A673 (cell line): ENCODE results near the gene PDLIM4. TPM values are rescaled to one million over a fixed set of nuclear protein-coding genes. Genes with fewer than 3 reads are reported as not detected.

ENCODE experiments used
- BruUV-seq: library from RNA; stranded (reverse); fragments of 400-500 nt; replicated peaks from 2 replicates; lab custom pipeline; 2021; lab: Mats Ljungman, UMichigan
- CTCF ChIA-PET: fragments of 300-600 bp; sonication (Branson Sonifier 250); formaldehyde crosslinking; loops from one replicate; lab custom pipeline; 2022; ENCODE audit warnings: antibody characterized with exemption; lab: Charles Lee
- POLR2A ChIA-PET: fragments of 300-600 bp; sonication (Branson Sonifier 250); formaldehyde crosslinking; loops from one replicate; lab custom pipeline; 2022; ENCODE audit warnings: antibody characterized with exemption; ENCODE audit not compliant: low non-redundant PET; lab: Charles Lee
- DNase-seq: peaks from one replicate; pipeline ENCODE4 v3.0.0-alpha.2; 2015; ENCODE audit warnings: low spot score
- H3K27ac ChIP-seq: fragments of 200-600 bp; sonication (generic); 2 replicates; pipeline ENCODE4 v1.5.1; 2016; ENCODE audit warnings: mixed run types, low read depth, mild to moderate bottlenecking, mixed read lengths, antibody characterized with exemption, low read length; ENCODE audit not compliant: poor library complexity, severe bottlenecking
- H3K27me3 ChIP-seq: fragments of 200-600 bp; sonication (generic); replicated peaks from 2 replicates; pipeline ENCODE4 v1.6.1; 2017; ENCODE audit warnings: mixed run types, low read depth, mild to moderate bottlenecking, mixed read lengths, antibody characterized with exemption, low read length; ENCODE audit not compliant: insufficient read depth, poor library complexity
- H3K36me3 ChIP-seq: fragments of 200-600 bp; sonication (generic); 2 replicates; pipeline ENCODE4 v1.6.1; 2016; ENCODE audit warnings: mixed run types, mild to moderate bottlenecking, mixed read lengths, antibody characterized with exemption, low read length; ENCODE audit not compliant: insufficient read depth, poor library complexity, severe bottlenecking
- H3K4me1 ChIP-seq: fragments of 200-600 bp; sonication (generic); 2 replicates; pipeline ENCODE4 v1.6.1; 2017; ENCODE audit warnings: mixed run types, mild to moderate bottlenecking, mixed read lengths, antibody characterized with exemption, low read length; ENCODE audit not compliant: insufficient read depth, poor library complexity, severe bottlenecking
- H3K4me3 ChIP-seq: fragments of 200-600 bp; sonication (generic); 2 replicates; pipeline ENCODE4 v1.5.1; 2016; ENCODE audit warnings: low read depth, mixed run types, mild to moderate bottlenecking, mixed read lengths, low read length; ENCODE audit not compliant: poor library complexity, severe bottlenecking
- H3K9me3 ChIP-seq: fragments of 200-600 bp; sonication (generic); 2 replicates; pipeline ENCODE4 v1.6.1; 2016; ENCODE audit warnings: mixed run types, low read depth, mild to moderate bottlenecking, mixed read lengths, antibody characterized with exemption, low read length; ENCODE audit not compliant: poor library complexity, severe bottlenecking
- CTCF ChIP-seq: fragments of 300-800, 200-600 bp; sonication (generic); conservative IDR thresholded peaks from 2 replicates; pipeline ENCODE4 v1.5.1; 2017; ENCODE audit warnings: low read depth, mild to moderate bottlenecking, antibody characterized with exemption, low read length, moderate library complexity, mixed read lengths
- EZH2 ChIP-seq: fragments of 200-600 bp; sonication (generic); IDR thresholded peaks from 2 replicates; pipeline ENCODE4 v1.6.1; 2017; ENCODE audit warnings: borderline replicate concordance, low read depth, mild to moderate bottlenecking, mixed read lengths, antibody characterized with exemption, low read length; ENCODE audit not compliant: poor library complexity, severe bottlenecking
- intact Hi-C: fragments of 100-400 bp; cut with micrococcal nuclease; formaldehyde crosslinking; loops from one replicate; pipeline ENCODE4 v1.10.0; 2022; ENCODE audit not compliant: unreplicated experiment
- total RNA-seq: library from RNA; stranded (reverse); gene quantifications from 2 replicates; pipeline ENCODE4 v1.2.3, GENCODE V29; 2021

PDLIM4 gene
- total RNA-seq, 1 experiment from 2014 or later: 6.0 TPM

- BruUV-seq: no TSS peak
- no peak for DNase-seq
- no peaks in the 10 kb centered on the region for H3K9me3 ChIP-seq
- ChIA-PET CTCF (no interaction called here), POLR2A (no interaction called here)
- no peaks in the 10 kb centered on the region for H3K36me3 ChIP-seq
- TF ChIP-seq EZH2 (no peak), CTCF (no peak)
- H3K4me1 ChIP-seq: no peaks in the 10 kb centered on the region
- H3K4me3 ChIP-seq: no peak overlapping the region
- H3K27ac ChIP-seq: no peak overlapping the region
- H3K27me3 ChIP-seq: no peaks in the 10 kb centered on the region
- intact Hi-C loops: no loop called here
Measured at GRCh38 chr5:132218321-132218720, 39.2 kb upstream of the PDLIM4 start.

GRCh38 chr5:132219289-132219970 is 38.1 kb upstream of the PDLIM4 start:
- H3K27ac ChIP-seq: no peak overlapping the region
- intact Hi-C loops: no loop called here
- POLR2A ChIA-PET: no interaction called here
- H3K4me1 ChIP-seq: peaks cover under 1% of the 10 kb centered on the region
- H3K4me3 ChIP-seq: no peak overlapping the region
- DNase-seq: no peak
- H3K27me3 ChIP-seq: no peaks in the 10 kb centered on the region
- BruUV-seq: no TSS peak
- no peaks in the 10 kb centered on the region for H3K9me3 ChIP-seq
- no peaks in the 10 kb centered on the region for H3K36me3 ChIP-seq
- CTCF ChIA-PET: no interaction called here
- no peak for TF ChIP-seq CTCF
- TF ChIP-seq EZH2: no peak

GRCh38 chr5:132219981-132220380 is 37.5 kb upstream of the PDLIM4 start:
- H3K27me3 ChIP-seq: no peaks in the 10 kb centered on the region
- H3K36me3 ChIP-seq: no peaks in the 10 kb centered on the region
- BruUV-seq: no TSS peak
- CTCF ChIA-PET: no interaction called here
- H3K9me3 ChIP-seq: no peaks in the 10 kb centered on the region
- H3K4me3 ChIP-seq: no peak overlapping the region
- no peak for DNase-seq
- POLR2A ChIA-PET: no interaction called here
- TF ChIP-seq CTCF (no peak), EZH2 (no peak)
- intact Hi-C loops: no loop called here
- H3K27ac ChIP-seq: no peak overlapping the region
- peaks cover 6% of the 10 kb centered on the region for H3K4me1 ChIP-seq
